Activated gamma-delta T cell treated with Interleukin-2 at 50 U/mL for 16 hours (primary cell): Measurements from ENCODE around the gene FAM151A.

Experiments used
- DNase-seq: peaks from one replicate; pipeline ENCODE4 v3.0.0-alpha.2; 2020

Gene FAM151A

GRCh38 chr1:54623216-54624007 is at the start of gene FAM151A:
Gene FAM151A (minus strand): TSS chr1:54623525. CDS start chr1:54623395, 130 bp downstream.
- DNase-seq, result no peak

- peak; percentile 59 for DNase-seq
These were observed 48.8 kb upstream of the FAM151A start for GRCh38 chr1:54671985-54672608.

- DNase-seq, result no peak
These were observed 45.2 kb upstream of the FAM151A start for GRCh38 chr1:54668567-54668966.

- DNase-seq, result no peak
These were observed 44.5 kb upstream of the FAM151A start for GRCh38 chr1:54667797-54668196.

- DNase-seq, result no peak
These were observed 43.0 kb upstream of the FAM151A start for GRCh38 chr1:54666333-54666732.

GRCh38 chr1:54665852-54666251 is 42.5 kb upstream of the FAM151A start:
- no peak for DNase-seq

- DNase-seq, result no peak
These were observed 41.0 kb upstream of the FAM151A start for GRCh38 chr1:54664364-54664763.

- DNase-seq, result no peak
These were observed 40.4 kb upstream of the FAM151A start for GRCh38 chr1:54663725-54664124.

GRCh38 chr1:54658164-54658913 is 35.0 kb upstream of the FAM151A start:
- no peak for DNase-seq

GRCh38 chr1:54653036-54653435 is 29.7 kb upstream of the FAM151A start:
- DNase-seq, result no peak

- no peak for DNase-seq
These were observed 28.8 kb upstream of the FAM151A start for GRCh38 chr1:54652168-54652567.

GRCh38 chr1:54651608-54652007 is 28.3 kb upstream of the FAM151A start:
- no peak for DNase-seq

GRCh38 chr1:54650417-54650816 is 27.1 kb upstream of the FAM151A start:
- no peak for DNase-seq

- DNase-seq, result no peak
These were observed 26.6 kb upstream of the FAM151A start for GRCh38 chr1:54649921-54650320.

GRCh38 chr1:54649130-54649898 is 26.0 kb upstream of the FAM151A start:
- DNase-seq, result no peak

GRCh38 chr1:54645806-54646676 is 22.7 kb upstream of the FAM151A start:
- no peak for DNase-seq

GRCh38 chr1:54643736-54644135 is 20.4 kb upstream of the FAM151A start:
- no peak for DNase-seq

GRCh38 chr1:54640863-54641836 is 17.8 kb upstream of the FAM151A start, which contains the start of gene MROH7:
Gene MROH7 (plus strand): TSS chr1:54641786. CDS start chr1:54652927, 11,141 bp downstream.
- DNase-seq, result no peak

- no peak for DNase-seq
These were observed 17.0 kb upstream of the FAM151A start for GRCh38 chr1:54640361-54640760.
